Measurements from ENCODE around the gene NRN1L.
"Not testable (repeated sequence)": the region's sequence is repeated elsewhere in the genome, so short reads cannot be mapped to it uniquely, and the experiment has no call there.

DNA sequence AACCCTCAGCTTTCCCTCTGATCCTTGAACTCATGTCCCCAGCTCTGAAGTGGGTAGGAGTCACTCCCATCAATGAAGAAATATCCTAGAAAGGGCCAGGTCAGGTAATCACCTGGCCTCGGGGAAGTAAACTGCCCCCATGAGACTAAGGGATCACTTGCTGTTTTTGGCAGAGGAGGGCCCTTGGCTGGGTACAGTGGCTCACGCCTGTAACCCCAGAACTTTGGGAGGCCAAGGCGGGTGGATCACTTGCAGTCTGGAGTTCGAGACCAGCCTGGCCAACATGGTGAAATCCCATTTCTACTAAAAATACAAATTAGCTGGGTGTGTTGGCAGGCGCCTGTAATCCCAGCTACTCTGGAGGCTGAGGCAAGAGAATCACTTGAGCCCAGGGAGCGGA, 20.6 kb upstream of the NRN1L start:
- TF ChIP-seq, protein P1, sequence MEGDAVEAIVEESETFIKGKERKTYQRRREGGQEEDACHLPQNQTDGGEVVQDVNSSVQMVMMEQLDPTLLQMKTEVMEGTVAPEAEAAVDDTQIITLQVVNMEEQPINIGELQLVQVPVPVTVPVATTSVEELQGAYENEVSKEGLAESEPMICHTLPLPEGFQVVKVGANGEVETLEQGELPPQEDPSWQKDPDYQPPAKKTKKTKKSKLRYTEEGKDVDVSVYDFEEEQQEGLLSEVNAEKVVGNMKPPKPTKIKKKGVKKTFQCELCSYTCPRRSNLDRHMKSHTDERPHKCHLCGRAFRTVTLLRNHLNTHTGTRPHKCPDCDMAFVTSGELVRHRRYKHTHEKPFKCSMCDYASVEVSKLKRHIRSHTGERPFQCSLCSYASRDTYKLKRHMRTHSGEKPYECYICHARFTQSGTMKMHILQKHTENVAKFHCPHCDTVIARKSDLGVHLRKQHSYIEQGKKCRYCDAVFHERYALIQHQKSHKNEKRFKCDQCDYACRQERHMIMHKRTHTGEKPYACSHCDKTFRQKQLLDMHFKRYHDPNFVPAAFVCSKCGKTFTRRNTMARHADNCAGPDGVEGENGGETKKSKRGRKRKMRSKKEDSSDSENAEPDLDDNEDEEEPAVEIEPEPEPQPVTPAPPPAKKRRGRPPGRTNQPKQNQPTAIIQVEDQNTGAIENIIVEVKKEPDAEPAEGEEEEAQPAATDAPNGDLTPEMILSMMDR (IDR thresholded peaks at IDR 0.05): not testable (repeated sequence)
- not testable (repeated sequence) for TF ChIP-seq POLR2A (IDR thresholded peaks at IDR 0.05)
